ENCODE data around the gene LONRF2.
A peak's percentile ranks its signal among the peaks of the same experiment; 100 is the strongest.

LONRF2 gene

GRCh38 chr2:100301881-100302584, 20.3 kb downstream of the LONRF2 start:
- DNase-seq (ENCODE audit: low spot score): no peak

DNA sequence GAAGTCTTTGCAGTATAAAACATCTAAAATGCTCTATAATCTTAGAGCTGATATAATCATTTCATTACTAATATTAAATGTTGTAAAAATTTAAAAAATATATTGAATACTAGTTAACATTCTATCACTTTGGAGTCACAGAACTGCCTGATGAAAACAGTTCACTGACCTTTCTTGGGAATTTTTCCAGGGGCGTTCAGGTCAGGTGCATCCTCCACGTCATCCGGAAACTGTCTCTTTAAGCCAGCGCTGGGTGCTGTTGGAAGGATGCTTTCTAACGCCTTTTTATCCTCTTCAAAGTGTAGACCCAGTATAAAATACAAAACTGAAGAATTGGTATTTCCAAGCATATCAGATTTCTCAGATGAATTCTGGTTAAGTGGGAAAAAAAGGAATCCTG, 22.8 kb downstream of the LONRF2 start:
- no peak for DNase-seq (ENCODE audit: low spot score)

GRCh38 chr2:100297511-100297910, 24.8 kb downstream of the LONRF2 start:
- no peak for DNase-seq (ENCODE audit: low spot score)

DNA sequence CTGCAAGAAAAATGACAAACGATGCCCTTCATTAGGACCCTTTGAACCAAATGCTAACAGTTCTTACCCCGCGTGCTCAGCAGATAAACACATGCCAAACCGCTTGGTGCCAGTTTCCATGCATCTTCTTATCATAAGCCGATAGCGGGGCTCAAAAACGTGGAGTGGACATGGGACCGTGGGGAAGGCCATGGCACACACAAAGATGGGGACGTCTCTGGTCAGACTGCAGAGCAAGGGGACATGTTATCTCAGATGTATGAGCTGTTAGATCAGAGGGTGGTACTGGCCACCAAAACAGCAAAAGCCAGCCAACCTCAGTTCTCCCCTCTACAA, 28.2 kb downstream of the LONRF2 start:
- DNase-seq (ENCODE audit: low spot score): no peak

- DNase-seq (ENCODE audit: low spot score): no peak
Measured at GRCh38 chr2:100293341-100294161, 28.8 kb downstream of the LONRF2 start.

DNA sequence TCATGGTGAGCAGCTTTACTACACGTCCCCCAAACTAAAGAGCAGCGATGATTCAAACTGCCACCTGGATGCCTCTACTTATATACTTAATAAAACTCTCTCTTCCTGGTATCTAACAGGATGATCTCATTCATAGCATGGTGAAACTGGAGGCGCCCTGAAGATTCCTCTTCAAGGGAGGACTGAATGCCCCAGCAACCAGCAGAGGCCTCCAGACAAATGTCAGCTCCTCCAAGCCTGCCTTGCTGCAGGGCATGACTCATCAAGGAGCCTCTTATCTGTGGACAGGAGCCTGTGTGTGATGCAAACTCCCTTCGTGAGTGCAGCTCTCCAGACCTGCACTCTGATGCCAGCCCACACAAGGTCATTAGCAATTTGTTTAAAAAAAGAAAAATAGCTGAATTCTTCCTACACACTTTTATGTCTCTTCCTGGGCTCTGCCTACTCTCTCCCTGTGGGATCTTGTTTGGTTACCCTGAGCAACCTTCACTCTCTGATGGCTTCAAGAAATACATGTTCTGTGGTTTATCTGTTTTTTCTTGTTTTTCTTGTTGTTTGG, 30.2 kb downstream of the LONRF2 start:
- no peak for DNase-seq (ENCODE audit: low spot score)

DNA sequence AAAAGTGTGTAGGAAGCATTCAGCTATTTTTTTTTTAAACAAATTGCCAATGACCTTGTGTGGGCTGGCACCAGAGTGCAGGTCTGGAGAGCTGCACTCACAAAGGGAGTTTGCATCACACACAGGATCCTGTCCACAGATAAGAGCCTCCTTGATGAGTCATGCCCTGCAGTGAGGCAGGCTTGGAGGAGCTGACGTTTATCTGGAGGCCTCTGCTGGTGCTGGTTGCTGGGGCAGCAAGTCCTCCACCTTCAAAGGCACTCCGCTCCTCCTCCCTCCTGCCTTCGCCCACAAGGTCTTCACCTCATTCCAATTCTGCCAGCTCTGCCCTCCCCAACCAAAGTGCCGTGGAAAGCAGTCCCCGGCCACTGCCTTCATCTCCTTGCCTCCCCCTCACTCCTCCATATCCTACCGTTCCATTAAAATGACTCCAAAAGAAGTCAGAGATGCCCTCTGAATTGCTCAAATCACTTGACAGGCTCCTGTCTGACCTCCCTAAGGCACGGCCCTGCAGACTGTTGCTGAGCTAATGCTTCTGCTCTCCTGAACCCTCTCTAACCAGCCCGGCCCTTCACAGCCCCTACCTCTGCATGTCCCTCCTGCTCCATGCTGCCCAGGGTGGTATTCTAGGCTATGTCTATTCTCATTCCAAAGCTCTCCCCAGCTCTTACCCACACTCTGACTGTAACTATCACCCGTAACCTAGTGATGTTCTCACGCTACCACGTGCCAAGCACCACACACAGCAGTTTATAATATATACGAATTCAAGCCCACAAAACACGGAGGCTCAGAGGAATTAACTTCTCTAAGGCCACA, 30.9 kb downstream of the LONRF2 start:
- DNase-seq (ENCODE audit: low spot score): no peak

GRCh38 chr2:100290718-100291151, 31.6 kb downstream of the LONRF2 start:
- DNase-seq (ENCODE audit: low spot score): no peak

GRCh38 chr2:100289020-100289419, 33.3 kb downstream of the LONRF2 start:
- no peak for DNase-seq (ENCODE audit: low spot score)

GRCh38 chr2:100286318-100286717, 36.0 kb downstream of the LONRF2 start:
- no peak for DNase-seq (ENCODE audit: low spot score)

- no peak for DNase-seq (ENCODE audit: low spot score)
Measured at GRCh38 chr2:100285691-100286090, 36.6 kb downstream of the LONRF2 start.

DNA sequence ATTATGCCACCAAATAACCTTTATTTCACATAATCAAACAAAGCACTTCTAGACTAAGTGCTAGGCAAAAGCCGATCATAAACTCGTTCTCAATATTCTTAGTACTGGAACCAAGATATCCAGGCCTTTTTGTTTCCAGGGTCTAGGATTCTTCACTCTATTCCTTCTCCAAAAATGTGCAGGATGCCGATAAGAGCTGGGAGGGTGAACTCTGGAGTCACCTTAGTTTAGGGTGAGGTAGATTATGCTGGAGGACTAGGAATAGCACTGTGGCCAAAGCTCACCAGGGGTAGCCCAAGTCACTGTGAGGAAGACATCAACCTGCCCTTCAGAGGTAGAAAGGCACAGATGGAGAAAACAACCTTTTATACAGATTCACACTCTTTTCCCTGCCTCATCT, 37.3 kb downstream of the LONRF2 start:
- no peak for DNase-seq (ENCODE audit: low spot score)

DNA sequence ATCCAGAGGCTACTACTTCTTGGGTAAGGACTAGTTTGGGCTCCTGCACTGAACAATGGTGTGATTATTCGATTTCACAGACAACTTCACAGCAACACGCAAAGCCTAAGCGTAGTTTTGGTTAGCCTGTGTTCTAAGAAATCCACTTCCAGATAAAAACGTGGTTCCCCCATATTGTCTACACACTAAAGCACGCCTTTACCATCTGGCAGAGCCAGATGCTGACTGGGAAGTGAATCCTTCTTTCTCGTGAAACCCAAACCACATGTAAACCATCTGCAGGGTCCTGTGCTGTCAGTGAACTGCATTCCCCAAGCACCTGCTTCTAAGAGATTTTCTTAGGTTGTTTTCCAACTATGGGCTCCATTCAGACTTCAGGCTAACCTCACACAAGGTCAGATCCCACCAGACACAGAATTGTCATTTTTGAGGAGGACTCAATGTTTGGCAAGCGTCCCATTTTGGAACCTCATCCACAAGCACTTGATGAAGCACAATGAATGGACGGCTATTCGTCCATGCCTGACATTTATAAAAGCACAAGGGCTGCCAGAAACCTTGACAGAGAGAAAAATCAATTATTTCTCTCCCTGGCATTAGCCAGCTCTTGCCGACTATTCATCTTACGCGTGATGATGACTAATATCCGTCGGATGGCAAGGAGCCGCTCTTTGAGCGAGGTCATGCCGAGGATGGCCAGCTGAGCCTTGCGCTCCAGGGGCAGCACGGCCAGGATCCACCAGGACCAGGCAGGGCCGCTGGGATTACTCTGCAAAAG, 38.4 kb downstream of the LONRF2 start:
- peak; percentile 42 for DNase-seq (ENCODE audit: low spot score)

DNA sequence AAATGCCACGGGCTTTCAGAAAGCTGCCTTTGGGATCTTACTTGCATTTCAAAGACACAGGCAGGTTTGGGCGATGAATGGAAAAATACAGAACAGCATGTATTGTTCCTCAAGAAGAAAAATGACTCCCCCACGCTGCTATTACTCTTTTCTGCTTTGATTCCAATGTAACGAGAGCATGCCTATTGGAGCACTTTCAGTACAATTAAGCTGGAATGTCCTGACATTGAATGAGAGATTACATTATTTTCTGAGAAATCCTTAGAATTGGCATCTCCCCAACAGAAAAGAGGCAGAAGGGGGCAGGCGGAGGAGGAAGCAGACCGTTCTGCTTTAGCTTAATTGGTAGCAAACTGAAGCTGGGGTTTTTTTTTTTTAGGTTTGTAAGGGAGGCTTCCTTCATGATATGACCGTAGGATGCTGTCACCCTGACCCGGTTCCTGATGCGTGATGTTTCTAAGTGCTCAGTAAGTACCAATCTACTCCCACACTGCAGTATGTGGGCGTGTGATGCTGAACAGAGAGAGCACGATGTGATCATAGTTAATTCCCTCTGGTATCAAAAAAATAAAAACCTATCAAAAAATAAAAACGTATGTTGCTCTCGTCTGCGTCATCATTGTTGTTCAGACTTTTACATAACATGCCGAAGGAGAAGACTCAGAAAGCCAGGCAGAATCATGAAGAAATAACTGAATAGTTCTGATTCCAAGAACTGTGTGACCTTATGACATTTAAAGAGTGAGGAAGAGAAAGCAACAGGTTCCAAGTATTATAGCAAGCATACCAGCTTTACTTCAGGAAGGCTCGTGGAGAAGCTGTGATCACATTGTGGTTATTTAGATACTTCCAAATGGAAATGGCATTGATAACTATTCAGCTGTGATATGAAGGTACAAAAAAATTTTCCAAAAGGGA, 40.5 kb downstream of the LONRF2 start:
- DNase-seq (ENCODE audit: low spot score): no peak

DNA sequence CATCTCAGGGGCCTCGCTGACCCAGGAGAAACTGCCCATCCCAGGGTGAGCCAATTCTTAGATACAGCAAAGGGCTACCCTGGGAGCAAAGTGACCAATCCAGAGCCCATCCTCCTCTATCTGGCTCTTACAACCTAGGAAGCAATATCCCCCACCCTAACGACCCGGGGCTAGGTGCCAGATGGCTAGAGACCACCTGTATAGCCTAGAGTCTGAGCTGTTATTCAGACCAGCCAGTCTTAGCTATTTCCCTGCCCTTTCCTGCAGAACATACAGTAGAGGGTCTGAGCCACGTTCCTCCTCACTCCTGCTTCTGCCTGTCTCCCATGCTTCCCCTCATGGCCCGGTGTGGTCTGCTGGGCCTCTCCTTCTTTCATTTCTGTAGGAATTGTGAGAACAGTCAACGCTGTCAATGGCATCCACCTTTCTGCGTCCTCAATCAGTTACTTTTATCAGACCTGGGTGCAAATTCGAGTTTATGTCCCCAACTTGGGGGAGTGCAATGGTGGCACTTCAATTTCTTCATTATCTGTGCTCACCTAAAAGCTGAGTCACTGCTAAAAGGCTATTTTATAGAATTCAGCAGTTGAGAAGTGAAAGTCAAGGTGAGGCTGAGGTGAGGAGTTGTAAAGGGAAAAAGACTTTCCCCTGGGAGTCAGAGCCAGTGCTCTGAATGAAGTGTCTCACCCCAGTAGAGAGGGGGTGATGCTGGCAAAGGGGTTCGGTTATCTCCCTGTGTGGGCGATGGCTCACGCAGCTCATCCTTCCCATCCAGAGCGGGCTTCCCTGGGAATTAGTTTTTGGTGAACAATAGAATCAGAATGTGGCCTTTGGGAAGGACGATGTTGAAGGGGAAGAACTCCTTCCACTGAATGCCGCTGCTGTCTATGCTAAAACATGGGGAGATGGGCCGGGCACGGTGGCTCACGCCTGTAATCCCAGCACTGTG, 42.4 kb downstream of the LONRF2 start:
- DNase-seq (ENCODE audit: low spot score): no peak

DNA sequence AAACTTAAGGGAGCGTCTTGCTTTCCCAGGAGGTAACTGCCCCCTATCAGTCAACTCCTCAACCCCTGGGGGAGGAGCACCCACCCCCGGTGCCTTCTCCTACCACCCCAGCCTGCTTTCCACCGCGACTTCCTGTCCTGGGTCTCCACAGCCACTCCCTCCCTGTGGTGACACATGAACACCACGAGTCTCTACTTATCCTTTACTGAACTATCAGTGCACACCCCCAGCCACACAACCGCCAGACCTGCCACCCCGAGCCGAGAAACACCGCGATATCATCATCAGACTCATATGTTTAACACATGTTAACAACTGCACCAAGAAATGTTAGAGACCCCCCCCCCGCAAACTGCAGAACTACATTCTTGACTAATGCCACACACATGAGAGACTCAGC, 43.3 kb downstream of the LONRF2 start:
- DNase-seq (ENCODE audit: low spot score): no peak

- no peak for DNase-seq (ENCODE audit: low spot score)
Measured at GRCh38 chr2:100278501-100278900, 43.8 kb downstream of the LONRF2 start.

- no peak for DNase-seq (ENCODE audit: low spot score)
Measured at GRCh38 chr2:100277540-100278207, 44.6 kb downstream of the LONRF2 start.

DNA sequence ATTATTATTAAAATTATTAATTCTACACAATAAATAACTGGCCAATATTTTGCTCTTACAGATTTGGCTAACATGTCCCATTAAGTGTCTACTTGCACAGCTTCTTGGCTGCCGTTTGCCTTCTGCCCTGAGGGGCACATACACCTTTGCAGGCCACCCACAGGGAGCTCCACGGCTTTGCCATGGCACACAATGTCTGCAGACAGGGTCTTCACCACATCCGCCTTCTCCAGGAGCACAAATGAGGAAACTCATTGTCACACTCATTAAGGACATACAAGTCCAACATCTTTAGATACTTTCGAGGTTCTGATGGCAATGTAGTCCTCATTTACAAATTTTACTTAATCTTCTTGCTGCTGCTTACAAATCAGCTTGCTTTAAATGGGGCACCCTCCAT, 45.6 kb downstream of the LONRF2 start:
- no peak for DNase-seq (ENCODE audit: low spot score)

Data from globus pallidus (tissue), 1 donor.